ENCODE data around the gene ACAD8. TPM values are rescaled to one million over a fixed set of nuclear protein-coding genes. Genes with fewer than 3 reads are reported as not detected.
A peak's percentile ranks its signal among the peaks of the same experiment; 100 is the strongest.

ACAD8 gene
- total RNA-seq, 5 donors from 2014 or later (not counting 1 experiment from before 2014, with no cell fraction given) = 22.1 to 40.2 (median 38.2) TPM

- no peaks in the 10 kb centered on the region for H3K9me3 ChIP-seq
- WGBS (ENCODE audit: insufficient coverage) = 100% methylated on average over 2 of the region's 14 CpGs
- no peaks in the 10 kb centered on the region for H3K4me1 ChIP-seq (ENCODE audit: control insufficient read depth in 1 of 2, extremely low read depth in 1 of 2, insufficient read depth in 2 of 2, low read length in 2 of 2)
- Mint-ChIP-seq H3K9me3 (no peaks in the 10 kb centered on the region), H3K27ac (no peak overlapping the region), H3K4me3 (no peak overlapping the region), H3K36me3 (peaks cover 51% of the 10 kb centered on the region), H3K4me1 (peaks cover 0 to 2% (median 0%) of the 10 kb centered on the region in 3 donors), H3K27me3 (no peaks in the 10 kb centered on the region)
- no peak overlapping the region for H3K27ac ChIP-seq (ENCODE audit: low read length)
- no peaks in the 10 kb centered on the region for H3K27me3 ChIP-seq (replicated peaks in 1 of 2; ENCODE audit: control insufficient read depth in 2 of 2, extremely low read depth in 1 of 2, insufficient read depth in 2 of 2, low read length in 1 of 2)
- ATAC-seq (replicated peaks in 1 of 4) (no peak), DNase-seq (no peak)
- ChIA-PET CTCF (interaction anchor here (1.2 to 1.6 kb wide), 2 partner anchors 16 to 38 kb away, joined by 3 to 5 read pairs; no protein-coding TSS in a partner anchor), POLR2A (no interaction called here)
- H3K4me3 ChIP-seq (ENCODE audit: control insufficient read depth in 1 of 2, extremely low read depth in 1 of 2, low read length in 1 of 2) = no peak overlapping the region
- H3K36me3 ChIP-seq (ENCODE audit: control insufficient read depth in 2 of 2, extremely low read depth in 1 of 2, insufficient read depth in 1 of 2, low read length in 1 of 2) = peaks cover 37 to 88% of the 10 kb centered on the region in 2 donors
Observed at GRCh38 chr11:134245434-134245833, 7.9 kb upstream of the ACAD8 start.

- Mint-ChIP-seq H3K27ac (no peak overlapping the region), H3K36me3 (peaks cover 51% of the 10 kb centered on the region)
- POLR2A ChIA-PET = no interaction called here
Observed at GRCh38 chr11:134246100-134246499, 7.3 kb upstream of the ACAD8 start.

DNA sequence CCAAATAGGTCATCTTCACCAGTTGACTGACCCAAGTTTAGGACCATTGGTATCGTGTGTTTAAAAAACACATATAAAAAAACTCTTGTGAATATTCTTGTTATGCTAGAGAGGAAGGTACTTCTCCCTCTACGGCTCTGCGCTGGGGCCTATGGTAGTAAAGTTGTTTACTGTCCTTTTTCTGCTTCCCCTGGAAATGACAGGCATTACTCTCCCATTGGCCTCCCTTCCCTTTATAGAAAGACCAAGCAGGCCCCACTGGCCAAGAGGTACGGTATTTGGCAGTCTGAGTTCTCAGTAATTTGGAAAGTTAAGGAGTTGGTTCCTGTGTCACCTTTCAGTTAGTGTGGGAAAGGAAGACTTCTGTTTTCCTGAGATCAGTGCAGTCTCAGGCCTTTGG, 6.7 kb upstream of the ACAD8 start:
- DNase-seq (no peak), ATAC-seq (replicated peaks in 1 of 4) (no peak)
- Mint-ChIP-seq H3K9me3 (no peaks in the 10 kb centered on the region), H3K4me1 (peaks cover 2 to 8% (median 3%) of the 10 kb centered on the region in 3 donors), H3K27me3 (no peaks in the 10 kb centered on the region), H3K36me3 (peaks cover 51% of the 10 kb centered on the region), H3K27ac (no peak overlapping the region), H3K4me3 (no peak overlapping the region)
- H3K9me3 ChIP-seq = no peaks in the 10 kb centered on the region
- ChIA-PET POLR2A (no interaction called here), CTCF (no interaction called here)
- H3K27me3 ChIP-seq (replicated peaks in 1 of 2; ENCODE audit: control insufficient read depth in 2 of 2, extremely low read depth in 1 of 2, insufficient read depth in 2 of 2, low read length in 1 of 2) = no peaks in the 10 kb centered on the region
- H3K4me3 ChIP-seq (ENCODE audit: control insufficient read depth in 1 of 2, extremely low read depth in 1 of 2, low read length in 1 of 2) = no peak overlapping the region
- H3K4me1 ChIP-seq (ENCODE audit: control insufficient read depth in 1 of 2, extremely low read depth in 1 of 2, insufficient read depth in 2 of 2, low read length in 2 of 2) = peaks cover 1 to 2% of the 10 kb centered on the region in 2 experiments
- WGBS (ENCODE audit: insufficient coverage) = 83% methylated on average over 1 of the region's 4 CpGs
- H3K36me3 ChIP-seq (ENCODE audit: control insufficient read depth in 2 of 2, extremely low read depth in 1 of 2, insufficient read depth in 1 of 2, low read length in 1 of 2) = peaks cover 35 to 86% of the 10 kb centered on the region in 2 donors
- H3K27ac ChIP-seq (ENCODE audit: low read length) = no peak overlapping the region

More at GRCh38 chr11:134246100-134246499, 7.3 kb upstream of the ACAD8 start:
- WGBS (ENCODE audit: insufficient coverage) = 89% methylated on average over 11 of the region's 11 CpGs
- Histone ChIP-seq H3K4me1 (ENCODE audit: control insufficient read depth in 1 of 2, extremely low read depth in 1 of 2, insufficient read depth in 2 of 2, low read length in 2 of 2) (no peaks in the 10 kb centered on the region), H3K9me3 (no peaks in the 10 kb centered on the region), H3K27me3 (replicated peaks in 1 of 2; ENCODE audit: control insufficient read depth in 2 of 2, extremely low read depth in 1 of 2, insufficient read depth in 2 of 2, low read length in 1 of 2) (no peaks in the 10 kb centered on the region), H3K4me3 (ENCODE audit: control insufficient read depth in 1 of 2, extremely low read depth in 1 of 2, low read length in 1 of 2) (no peak overlapping the region), H3K27ac (ENCODE audit: low read length) (no peak overlapping the region), H3K36me3 (ENCODE audit: control insufficient read depth in 2 of 2, extremely low read depth in 1 of 2, insufficient read depth in 1 of 2, low read length in 1 of 2) (peaks cover 39 to 87% of the 10 kb centered on the region in 2 donors)
- no peak for DNase-seq
- Mint-ChIP-seq H3K4me1 (peaks cover 0 to 3% (median 0%) of the 10 kb centered on the region in 3 donors), H3K4me3 (no peak overlapping the region), H3K27me3 (no peaks in the 10 kb centered on the region), H3K9me3 (no peaks in the 10 kb centered on the region)
- CTCF ChIA-PET = no interaction called here
- ATAC-seq (replicated peaks in 1 of 4) = no peak

- ATAC-seq (replicated peaks in 1 of 4) = no peak
- Mint-ChIP-seq H3K4me3 (no peak overlapping the region), H3K27me3 (no peaks in the 10 kb centered on the region), H3K9me3 (no peaks in the 10 kb centered on the region), H3K27ac (peak overlapping the region; percentile 35 to 53), H3K4me1 (peaks cover 18 to 26% (median 20%) of the 10 kb centered on the region in 3 donors), H3K36me3 (peaks cover 30% of the 10 kb centered on the region)
- no peak overlapping the region for H3K27ac ChIP-seq (ENCODE audit: low read length)
- no peak for DNase-seq
- 65% methylated on average over 3 of the region's 7 CpGs for WGBS (ENCODE audit: insufficient coverage)
- H3K9me3 ChIP-seq = no peaks in the 10 kb centered on the region
- peaks cover 15 to 16% of the 10 kb centered on the region in 2 experiments for H3K4me1 ChIP-seq (ENCODE audit: control insufficient read depth in 1 of 2, extremely low read depth in 1 of 2, insufficient read depth in 2 of 2, low read length in 2 of 2)
- CTCF ChIA-PET = interaction anchor here (0.7 to 1.0 kb wide), 2 partner anchors 25 kb away, joined by 3 read pairs; partner anchors contain the start of genes NCAPD3 (in 1 of the 2) and VPS26B (in 1 of the 2)
- no peaks in the 10 kb centered on the region for H3K27me3 ChIP-seq (replicated peaks in 1 of 2; ENCODE audit: control insufficient read depth in 2 of 2, extremely low read depth in 1 of 2, insufficient read depth in 2 of 2, low read length in 1 of 2)
- POLR2A ChIA-PET = interaction anchor here in 1 of 2 donors (0.6 to 0.8 kb wide), 2 partner anchors 20 to 201 kb away, joined by 3 read pairs; no protein-coding TSS in a partner anchor
- H3K36me3 ChIP-seq (ENCODE audit: control insufficient read depth in 2 of 2, extremely low read depth in 1 of 2, insufficient read depth in 1 of 2, low read length in 1 of 2) = peaks cover 28 to 70% of the 10 kb centered on the region in 2 donors
- H3K4me3 ChIP-seq (ENCODE audit: control insufficient read depth in 1 of 2, extremely low read depth in 1 of 2, low read length in 1 of 2) = no peak overlapping the region
Observed at GRCh38 chr11:134248910-134249480, 4.4 kb upstream of the ACAD8 start.

- H3K4me1 Mint-ChIP-seq = peaks cover 28 to 33% (median 31%) of the 10 kb centered on the region in 3 donors
- H3K27ac Mint-ChIP-seq = no peak overlapping the region
- ChIA-PET POLR2A (no interaction called here), CTCF (interaction anchor here (1.2 to 1.4 kb wide), 4 partner anchors 11 to 200 kb away, joined by 3 to 5 read pairs (median 3); partner anchors contain the start of gene GLB1L3 (in 1 of the 2))
- H3K9me3 Mint-ChIP-seq = no peaks in the 10 kb centered on the region
- H3K4me3 Mint-ChIP-seq = no peak overlapping the region
- Histone ChIP-seq H3K36me3 (ENCODE audit: control insufficient read depth in 2 of 2, extremely low read depth in 1 of 2, insufficient read depth in 1 of 2, low read length in 1 of 2) (peaks cover 22 to 58% of the 10 kb centered on the region in 2 donors), H3K9me3 (no peaks in the 10 kb centered on the region), H3K27me3 (replicated peaks in 1 of 2; ENCODE audit: control insufficient read depth in 2 of 2, extremely low read depth in 1 of 2, insufficient read depth in 2 of 2, low read length in 1 of 2) (no peaks in the 10 kb centered on the region), H3K27ac (ENCODE audit: low read length) (no peak overlapping the region), H3K4me1 (ENCODE audit: control insufficient read depth in 1 of 2, extremely low read depth in 1 of 2, insufficient read depth in 2 of 2, low read length in 2 of 2) (peaks cover 16 to 17% of the 10 kb centered on the region in 2 experiments), H3K4me3 (ENCODE audit: control insufficient read depth in 1 of 2, extremely low read depth in 1 of 2, low read length in 1 of 2) (no peak overlapping the region)
- peaks cover 26% of the 10 kb centered on the region for H3K36me3 Mint-ChIP-seq
- DNase-seq (no peak), ATAC-seq (replicated peaks in 1 of 4) (no peak)
- no peaks in the 10 kb centered on the region for H3K27me3 Mint-ChIP-seq
- WGBS (ENCODE audit: insufficient coverage) = 100% methylated on average over 1 of the region's 3 CpGs
Observed at GRCh38 chr11:134250246-134250645, 3.1 kb upstream of the ACAD8 start.

DNA sequence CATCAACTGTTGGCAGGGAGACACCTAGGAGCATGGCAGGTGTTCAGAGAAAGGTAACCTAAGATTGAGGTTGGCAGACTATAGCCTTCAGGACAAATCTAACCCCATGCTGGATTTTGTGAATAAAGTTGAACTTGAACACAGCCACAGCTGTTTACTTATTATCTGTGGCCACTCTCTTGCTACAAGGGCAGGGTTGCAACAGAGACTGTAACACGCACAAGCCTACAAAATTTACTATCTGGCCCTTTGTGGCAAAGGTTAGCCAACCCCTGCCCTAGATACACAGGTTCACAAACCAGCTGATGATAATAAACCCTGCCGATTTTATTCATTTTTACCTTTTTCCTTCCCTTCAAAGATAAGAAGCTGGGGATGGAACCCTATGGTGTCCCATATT, 2.7 kb upstream of the ACAD8 start:
- 95% methylated on average over 2 of the region's 2 CpGs for WGBS (ENCODE audit: insufficient coverage)
- POLR2A ChIA-PET = no interaction called here
- no peaks in the 10 kb centered on the region for H3K27me3 Mint-ChIP-seq
- H3K27ac ChIP-seq (ENCODE audit: low read length) = no peak overlapping the region
- CTCF ChIA-PET = interaction anchor here (1.2 to 1.4 kb wide), 5 partner anchors 10 to 200 kb away, joined by 3 to 5 read pairs (median 3); partner anchors contain the start of gene GLB1L3 (in 1 of the 2)
- DNase-seq (no peak), ATAC-seq (replicated peaks in 1 of 4) (no peak)
- peaks cover 26% of the 10 kb centered on the region for H3K36me3 Mint-ChIP-seq
- H3K9me3 Mint-ChIP-seq = no peaks in the 10 kb centered on the region
- H3K4me3 ChIP-seq (ENCODE audit: control insufficient read depth in 1 of 2, extremely low read depth in 1 of 2, low read length in 1 of 2) = no peak overlapping the region
- H3K27me3 ChIP-seq (replicated peaks in 1 of 2; ENCODE audit: control insufficient read depth in 2 of 2, extremely low read depth in 1 of 2, insufficient read depth in 2 of 2, low read length in 1 of 2) = no peaks in the 10 kb centered on the region
- H3K9me3 ChIP-seq = no peaks in the 10 kb centered on the region
- no peak overlapping the region for H3K27ac Mint-ChIP-seq
- H3K4me1 Mint-ChIP-seq = peaks cover 31 to 38% (median 32%) of the 10 kb centered on the region in 3 donors
- H3K36me3 ChIP-seq (ENCODE audit: control insufficient read depth in 2 of 2, extremely low read depth in 1 of 2, insufficient read depth in 1 of 2, low read length in 1 of 2) = peaks cover 19 to 53% of the 10 kb centered on the region in 2 donors
- no peak overlapping the region for H3K4me3 Mint-ChIP-seq
- peaks cover 16 to 17% of the 10 kb centered on the region in 2 experiments for H3K4me1 ChIP-seq (ENCODE audit: control insufficient read depth in 1 of 2, extremely low read depth in 1 of 2, insufficient read depth in 2 of 2, low read length in 2 of 2)

All from T-cell (primary cell).